ENCODE data around the gene CYFIP2.

The CYFIP2 gene

DNA sequence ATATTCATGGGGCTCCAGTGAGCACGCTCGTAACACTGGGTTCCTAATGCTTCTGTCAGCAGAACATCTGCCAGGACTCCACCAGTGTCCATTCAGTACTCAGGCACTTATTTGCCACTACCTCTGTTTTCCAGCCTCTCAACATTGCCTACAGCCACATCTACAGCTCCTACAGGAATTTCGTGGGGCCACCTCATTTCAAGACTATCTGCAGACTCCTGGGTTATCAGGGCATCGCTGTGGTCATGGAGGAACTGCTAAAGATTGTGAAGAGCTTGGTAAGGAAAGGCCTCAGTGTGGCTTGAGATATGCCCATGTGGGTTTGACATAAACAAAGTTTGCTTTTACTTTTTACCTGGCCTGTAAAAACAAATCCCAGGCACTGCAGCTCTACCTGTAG, 92.9 kb downstream of the CYFIP2 start:
- no peak for DNase-seq (ENCODE audit: low read depth in 2 of 2)

GRCh38 chr5:157359356-157360055, 93.6 kb downstream of the CYFIP2 start:
- no peak for DNase-seq (ENCODE audit: low read depth in 2 of 2)

DNA sequence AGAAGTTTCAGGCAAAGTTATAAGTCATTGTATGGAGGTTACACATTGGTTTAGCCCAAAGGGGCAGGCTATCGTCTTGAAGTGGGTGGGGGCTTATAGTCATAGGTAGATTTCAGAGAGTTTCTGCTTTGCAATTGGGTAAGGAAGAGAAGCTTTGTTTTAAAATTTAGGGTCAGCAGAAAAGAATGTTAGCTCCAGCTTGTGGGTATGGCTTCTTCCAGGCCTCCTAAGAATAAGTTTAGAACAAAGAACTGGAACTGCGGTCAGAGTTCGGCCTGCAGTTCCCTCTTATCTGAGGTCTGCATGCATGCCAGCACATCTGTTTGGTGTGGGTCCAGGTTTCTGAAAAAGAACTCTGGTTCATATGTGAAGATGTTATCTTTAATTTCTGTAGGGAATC, 96.1 kb downstream of the CYFIP2 start:
- no peak for DNase-seq (ENCODE audit: low read depth in 2 of 2)

DNA sequence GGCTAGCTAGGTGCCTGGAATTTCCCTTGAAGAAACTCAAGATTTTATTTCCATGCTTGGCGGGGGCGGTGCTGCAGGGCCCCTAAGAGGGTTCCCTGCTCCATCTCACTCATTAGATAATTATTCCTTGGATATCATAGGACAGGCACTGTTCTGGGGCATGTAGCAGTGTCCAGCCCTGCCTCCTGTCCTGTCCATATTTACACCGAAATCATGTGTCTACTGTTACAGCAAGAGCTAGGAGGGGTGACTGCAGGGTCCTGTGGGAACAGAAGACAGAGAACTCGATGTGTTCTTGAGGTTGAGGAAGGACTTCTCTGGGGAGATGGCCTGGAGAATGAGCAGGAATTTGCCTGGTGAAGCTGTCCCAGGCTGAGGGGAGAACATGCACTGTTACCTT, 96.6 kb downstream of the CYFIP2 start:
- DNase-seq (ENCODE audit: low read depth in 2 of 2), result no peak

DNA sequence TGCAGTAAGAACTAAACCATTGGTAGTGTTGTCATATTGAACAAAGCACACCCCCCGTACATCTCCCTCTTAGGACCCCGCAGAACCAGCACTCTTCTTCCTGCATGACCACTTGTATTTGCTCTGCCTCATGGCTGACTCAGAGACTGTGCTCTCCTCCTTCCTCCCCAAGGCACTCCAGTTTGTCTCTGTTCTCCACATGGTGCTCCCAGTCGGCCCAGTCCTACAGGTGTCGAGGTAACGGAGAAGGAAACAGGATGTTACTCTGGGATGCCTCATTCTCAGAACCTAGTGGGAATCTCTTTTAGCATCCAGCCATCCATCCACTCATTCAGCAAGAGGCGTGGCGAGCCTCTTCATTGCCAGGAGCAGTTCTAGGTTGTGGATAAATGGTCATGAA, 97.1 kb downstream of the CYFIP2 start:
- DNase-seq (ENCODE audit: low read depth in 2 of 2), result no peak

DNA sequence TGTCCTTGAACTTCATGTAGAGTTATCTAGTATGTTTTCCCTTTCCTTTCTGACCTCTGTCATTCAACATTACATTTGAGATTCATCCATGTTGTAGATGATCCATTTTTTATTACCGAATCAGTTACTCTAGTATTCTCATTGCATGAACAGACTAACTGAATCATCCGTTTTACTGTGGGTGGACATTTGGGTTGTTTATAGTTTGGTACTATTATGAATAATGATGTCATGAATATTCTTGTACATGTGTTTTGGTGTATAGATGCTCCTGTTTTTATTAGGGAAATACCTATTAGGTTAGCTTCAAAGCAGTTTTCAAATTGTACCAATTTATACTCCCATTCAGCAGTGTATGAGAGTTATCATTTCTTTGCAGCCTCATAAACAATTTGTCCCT, 99.8 kb downstream of the CYFIP2 start:
- DNase-seq (ENCODE audit: low read depth in 2 of 2), result no peak

DNA sequence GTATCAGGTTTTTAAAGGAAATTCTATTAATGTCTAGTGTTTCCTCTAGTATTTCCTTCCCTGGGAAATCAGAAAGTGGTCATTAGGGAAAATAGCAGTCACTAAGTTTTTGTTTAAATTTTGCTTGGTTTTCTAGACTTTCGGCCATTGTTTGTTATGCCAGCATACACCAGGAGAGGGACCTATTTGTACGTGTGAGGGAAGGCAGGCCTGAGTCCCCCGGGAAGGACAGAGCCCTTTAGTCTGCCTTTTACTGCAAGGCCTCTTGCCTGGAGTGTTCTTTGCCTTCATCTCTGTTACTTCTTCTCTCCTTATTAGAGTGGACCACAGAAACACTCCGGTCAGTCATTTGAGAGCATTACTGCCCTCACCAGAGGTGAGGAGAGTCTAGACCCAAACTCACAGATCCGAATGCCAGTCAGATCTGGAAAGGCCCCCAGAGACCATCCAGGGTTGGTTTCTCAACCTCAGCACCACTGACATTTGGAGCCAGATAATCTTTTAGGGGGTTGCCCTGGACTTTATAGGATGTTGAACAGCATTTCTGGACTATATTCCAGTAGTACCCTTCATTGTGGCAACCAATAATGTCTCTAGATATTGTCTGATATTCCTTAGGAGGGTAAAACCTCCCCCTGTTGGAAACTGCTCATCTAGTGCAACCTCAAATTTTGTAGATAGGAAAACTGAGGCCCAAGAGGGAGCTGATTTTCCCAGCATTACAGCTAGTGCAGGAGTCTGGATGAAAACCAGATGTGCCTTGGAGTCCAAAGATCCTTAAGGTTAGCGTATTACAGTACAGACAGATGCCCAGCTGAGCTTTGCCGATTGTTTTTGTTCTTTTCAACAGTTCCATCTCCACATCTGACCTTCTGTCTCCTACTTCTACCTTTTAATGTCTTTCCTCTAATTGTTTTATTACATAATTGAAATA, 101.1 kb downstream of the CYFIP2 start:
- DNase-seq (ENCODE audit: low read depth in 2 of 2), result peak in 1 of 2 experiments; percentile 62

DNA sequence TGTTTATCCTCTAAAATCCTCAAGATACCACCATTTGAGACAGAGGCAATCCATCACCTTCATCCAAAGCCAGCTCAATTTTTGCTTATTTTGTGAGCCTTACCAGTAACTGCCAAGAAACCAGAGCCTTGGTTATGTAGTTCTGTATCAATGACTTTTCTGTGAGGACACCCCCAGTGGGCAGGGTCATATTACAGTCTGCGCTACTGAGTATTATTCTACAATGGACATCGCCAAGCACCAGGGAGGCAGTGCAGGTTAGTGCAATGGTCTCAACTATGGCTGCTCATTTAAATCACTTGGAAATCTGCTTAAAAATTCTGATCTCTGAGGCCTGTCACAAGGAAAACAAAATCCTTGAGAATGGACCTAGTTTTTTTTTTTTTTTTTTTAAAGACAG, 103.6 kb downstream of the CYFIP2 start:
- DNase-seq (ENCODE audit: low read depth in 2 of 2), result no peak

- DNase-seq (ENCODE audit: low read depth in 2 of 2), result peak; percentile 73 to 74
Observed at GRCh38 chr5:157370967-157371366, 105.0 kb downstream of the CYFIP2 start.

GRCh38 chr5:157371655-157372471, 105.9 kb downstream of the CYFIP2 start:
- no peak for DNase-seq (ENCODE audit: low read depth in 2 of 2)

GRCh38 chr5:157372472-157372822, 106.5 kb downstream of the CYFIP2 start:
- DNase-seq (ENCODE audit: low read depth in 2 of 2), result no peak

DNA sequence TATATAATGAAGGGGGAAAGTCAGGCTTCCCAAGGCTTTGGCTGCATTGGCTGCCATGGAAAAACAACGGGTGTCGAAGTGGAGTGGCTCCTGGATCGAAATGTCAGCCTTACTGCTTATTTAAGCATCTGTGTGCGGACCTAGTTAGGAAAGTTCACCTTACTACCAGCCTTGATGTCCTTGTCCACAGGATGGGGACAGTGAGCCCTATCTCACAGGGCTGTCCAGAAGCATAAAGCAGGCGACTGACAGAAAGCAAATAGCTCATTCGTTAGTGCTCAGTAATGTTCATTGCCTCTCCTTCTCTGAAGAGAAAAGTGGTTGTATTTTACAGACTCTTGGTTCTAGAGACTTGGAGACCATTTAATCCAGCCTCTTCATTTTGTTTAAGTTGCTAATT, 112.6 kb downstream of the CYFIP2 start:
- no peak for DNase-seq (ENCODE audit: low read depth in 2 of 2)

DNA sequence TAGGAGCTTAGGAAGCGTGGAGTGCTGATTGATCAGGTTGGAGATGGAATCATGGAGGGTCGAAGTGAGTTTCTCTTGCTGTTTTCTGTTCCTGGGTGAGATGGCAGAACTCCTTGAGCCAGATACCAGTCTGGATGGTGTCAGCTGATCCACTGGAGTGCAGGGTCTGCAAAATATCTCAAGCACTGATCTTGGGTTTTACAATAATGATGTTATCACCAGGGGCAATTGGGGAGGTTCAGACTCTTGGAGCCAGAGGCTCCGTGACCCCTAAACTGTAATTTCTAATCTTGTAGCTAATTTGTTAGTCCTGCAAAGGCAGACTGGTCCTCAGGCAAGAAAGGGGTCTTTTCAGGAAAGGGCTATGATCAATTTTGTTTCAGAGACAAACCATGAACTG, 114.1 kb downstream of the CYFIP2 start:
- no peak for DNase-seq (ENCODE audit: low read depth in 2 of 2)

- DNase-seq (ENCODE audit: low read depth in 2 of 2), result no peak
Observed at GRCh38 chr5:157381746-157382145, 115.8 kb downstream of the CYFIP2 start.

DNA sequence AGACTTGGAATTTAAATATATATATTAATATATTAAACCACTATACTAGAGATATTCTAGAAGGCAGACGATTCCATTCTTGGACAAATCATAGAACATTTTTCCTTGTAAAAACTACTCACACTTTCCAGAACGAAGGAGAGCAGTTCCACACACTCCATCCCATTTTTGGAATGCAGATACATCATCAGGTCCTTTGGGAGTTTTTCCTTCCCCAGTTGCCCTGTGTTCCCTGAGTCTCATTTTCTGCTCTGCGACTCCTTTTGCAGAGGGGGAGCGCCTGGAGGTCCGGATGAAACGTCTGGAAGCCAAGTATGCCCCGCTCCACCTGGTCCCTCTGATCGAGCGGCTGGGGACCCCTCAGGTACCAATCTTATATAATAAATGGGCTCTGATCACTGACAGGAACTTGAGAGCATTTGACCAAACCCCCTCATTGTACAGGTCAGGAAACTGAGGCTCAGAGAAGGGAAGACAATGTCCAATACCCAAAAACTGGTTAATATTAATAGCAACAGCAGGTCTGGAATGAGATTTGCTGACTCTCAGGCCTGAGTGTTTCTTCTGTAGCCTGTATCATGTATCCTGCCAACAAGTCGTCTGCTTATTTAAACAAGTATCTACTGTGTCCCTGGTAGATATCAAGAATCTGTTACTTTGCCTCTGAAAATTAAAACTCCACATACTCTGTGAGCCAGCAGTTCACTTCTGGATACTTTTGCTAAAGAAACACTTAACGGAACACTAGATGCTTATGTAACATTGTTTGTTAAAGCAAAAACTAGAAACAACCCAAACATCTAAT, 117.3 kb downstream of the CYFIP2 start:
- DNase-seq (ENCODE audit: low read depth in 2 of 2), result no peak

GRCh38 chr5:157384971-157385709, 119.2 kb downstream of the CYFIP2 start:
- DNase-seq (ENCODE audit: low read depth in 2 of 2), result peak; percentile 100

- DNase-seq (ENCODE audit: low read depth in 2 of 2), result no peak
Observed at GRCh38 chr5:157387041-157387563, 121.2 kb downstream of the CYFIP2 start.

- DNase-seq (ENCODE audit: low read depth in 2 of 2), result peak; percentile 91
Observed at GRCh38 chr5:157387683-157388093, 121.8 kb downstream of the CYFIP2 start.

DNA sequence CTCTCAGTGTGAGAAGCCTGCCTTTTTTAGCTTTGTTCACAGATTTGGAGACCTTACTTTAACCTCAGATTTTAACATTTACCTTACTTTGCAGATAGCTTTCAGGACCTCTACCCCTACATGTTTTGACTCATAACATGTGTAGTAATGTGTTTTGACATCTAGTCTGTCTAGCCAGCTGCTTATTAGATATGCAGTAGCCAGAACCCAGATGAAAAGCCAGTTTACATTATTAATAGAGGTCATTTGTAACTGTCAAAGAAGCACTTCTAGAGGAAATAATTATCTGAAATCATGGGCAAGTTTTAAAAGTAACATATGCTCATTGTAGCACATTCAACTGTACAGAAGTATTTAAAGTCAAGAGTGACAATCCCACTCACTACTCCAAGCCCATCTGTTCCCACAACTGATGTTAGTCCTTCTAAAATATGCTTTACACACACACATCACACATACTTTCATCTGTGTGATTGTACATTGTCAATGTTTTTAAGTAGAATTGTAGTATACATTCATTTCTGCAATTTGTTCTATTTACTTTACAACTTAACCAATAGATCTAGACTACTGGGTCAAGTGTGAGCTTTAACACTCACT, 122.3 kb downstream of the CYFIP2 start:
- no peak for DNase-seq (ENCODE audit: low read depth in 2 of 2)

GRCh38 chr5:157389103-157389502, 123.2 kb downstream of the CYFIP2 start:
- no peak for DNase-seq (ENCODE audit: low read depth in 2 of 2)

Measured in fibroblast of skin of left quadriceps (primary cell).